Type B pancreatic cell (in vitro differentiated cells): ENCODE results near the gene SDK1. TPM values are rescaled to one million over a fixed set of nuclear protein-coding genes. Genes with fewer than 3 reads are reported as not detected.
A peak's percentile ranks its signal among the peaks of the same experiment; 100 is the strongest.

Experiments used
- DNase-seq: peaks from one replicate; pipeline ENCODE4 v3.0.0; 2021; ENCODE audit warnings: mixed read lengths; ENCODE audit not compliant: unreplicated experiment; ENCODE audit errors: extremely low spot score
- H3K27ac Mint-ChIP-seq: 2 replicates; pipeline ENCODE4 v1.8.0; 2021; ENCODE audit warnings: mild to moderate bottlenecking, mixed read lengths
- H3K27me3 Mint-ChIP-seq: 2 replicates; pipeline ENCODE4 v1.8.0; 2021; ENCODE audit warnings: mixed read lengths
- H3K36me3 Mint-ChIP-seq: 2 replicates; pipeline ENCODE4 v1.8.0; 2021; ENCODE audit warnings: mixed read lengths
- H3K4me1 Mint-ChIP-seq: one replicate; pipeline ENCODE4 v1.8.0; 2021; ENCODE audit warnings: mixed read lengths; ENCODE audit not compliant: unreplicated experiment
- H3K4me3 Mint-ChIP-seq: 2 replicates; pipeline ENCODE4 v1.8.0; 2021; ENCODE audit warnings: mild to moderate bottlenecking, mixed read lengths
- H3K9me3 Mint-ChIP-seq: 2 replicates; pipeline ENCODE4 v1.8.0; 2021; ENCODE audit warnings: mixed read lengths
- CTCF ChIP-seq: fragments of 200-600 bp; sonication (generic); conservative IDR thresholded peaks from 2 replicates; pipeline ENCODE4 v1.5.0; 2021; ENCODE audit warnings: antibody characterized with exemption, mild to moderate bottlenecking
- total RNA-seq: library from RNA; stranded (reverse); gene quantifications from 2 replicates; pipeline ENCODE4 v1.2.1, GENCODE V29; 2021; ENCODE audit warnings: low replicate concordance

SDK1 gene
- total RNA-seq, 1 donor from 2014 or later, result 26.1 TPM

- Mint-ChIP-seq H3K36me3 (no peaks in the 10 kb centered on the region), H3K9me3 (no peaks in the 10 kb centered on the region), H3K4me1 (peaks cover 28% of the 10 kb centered on the region), H3K4me3 (no peak overlapping the region), H3K27ac (no peak overlapping the region), H3K27me3 (no peaks in the 10 kb centered on the region)
- DNase-seq, result no peak
- TF ChIP-seq CTCF, result no peak
Observed at GRCh38 chr7:3757059-3757458, 456.0 kb downstream of the SDK1 start.

- Mint-ChIP-seq H3K9me3 (no peaks in the 10 kb centered on the region), H3K27me3 (no peaks in the 10 kb centered on the region), H3K27ac (no peak overlapping the region), H3K4me1 (peaks cover 18% of the 10 kb centered on the region), H3K36me3 (no peaks in the 10 kb centered on the region), H3K4me3 (no peak overlapping the region)
- DNase-seq, result no peak
- no peak for TF ChIP-seq CTCF
Observed at GRCh38 chr7:3760651-3761050, 459.6 kb downstream of the SDK1 start.

GRCh38 chr7:3762146-3762831 lies 461.2 kb downstream of the SDK1 start:
- no peak for DNase-seq
- Mint-ChIP-seq H3K4me3 (no peak overlapping the region), H3K27ac (no peak overlapping the region), H3K9me3 (no peaks in the 10 kb centered on the region), H3K27me3 (no peaks in the 10 kb centered on the region), H3K4me1 (peaks cover 18% of the 10 kb centered on the region), H3K36me3 (no peaks in the 10 kb centered on the region)
- peak; percentile 22 for TF ChIP-seq CTCF

GRCh38 chr7:3767917-3768777 lies 467.1 kb downstream of the SDK1 start:
- Mint-ChIP-seq H3K36me3 (no peaks in the 10 kb centered on the region), H3K4me3 (no peak overlapping the region)

GRCh38 chr7:3771906-3772305 lies 470.9 kb downstream of the SDK1 start:
- no peak overlapping the region for H3K4me3 Mint-ChIP-seq

More at GRCh38 chr7:3767917-3768777, 467.1 kb downstream of the SDK1 start:
- H3K27me3 Mint-ChIP-seq, result no peaks in the 10 kb centered on the region
- H3K27ac Mint-ChIP-seq, result no peak overlapping the region
- no peaks in the 10 kb centered on the region for H3K9me3 Mint-ChIP-seq
- H3K4me1 Mint-ChIP-seq, result no peaks in the 10 kb centered on the region
- no peak for DNase-seq
- TF ChIP-seq CTCF, result no peak

More at GRCh38 chr7:3771906-3772305, 470.9 kb downstream of the SDK1 start:
- no peak for DNase-seq
- no peaks in the 10 kb centered on the region for H3K9me3 Mint-ChIP-seq
- no peaks in the 10 kb centered on the region for H3K36me3 Mint-ChIP-seq
- no peaks in the 10 kb centered on the region for H3K27me3 Mint-ChIP-seq
- no peak for TF ChIP-seq CTCF
- no peak overlapping the region for H3K27ac Mint-ChIP-seq
- no peaks in the 10 kb centered on the region for H3K4me1 Mint-ChIP-seq
